GM13976 (cell line): ENCODE data around the gene CSKMT.

Source experiments
- DNase-seq: peaks from one replicate; pipeline ENCODE4 v3.0.0; 2012; ENCODE audit warnings: low spot score
- CTCF ChIP-seq: IDR thresholded peaks from 2 replicates; pipeline ENCODE4 v1.5.1; 2012; ENCODE audit warnings: borderline replicate concordance, mild to moderate bottlenecking; ENCODE audit not compliant: insufficient read depth; ENCODE audit errors: extremely low read depth, missing control alignments, control extremely low read depth
- in situ Hi-C: fragments of 300-500 bp; cut with MboI; formaldehyde crosslinking; loops from one replicate; pipeline ENCODE4 v1.12.0; 2022; ENCODE audit warnings: low sequenced_read_pairs, mixed read lengths, inconsistent platforms; ENCODE audit not compliant: unreplicated experiment

CSKMT gene

GRCh38 chr11:62712276-62712812 lies 47.2 kb downstream of the CSKMT start:
- no peak for DNase-seq
- no peak for TF ChIP-seq CTCF
- in situ Hi-C loops, result no loop called here

GRCh38 chr11:62712861-62713260 lies 47.7 kb downstream of the CSKMT start:
- TF ChIP-seq CTCF, result no peak
- in situ Hi-C loops, result no loop called here
- no peak for DNase-seq

GRCh38 chr11:62713343-62713742 lies 48.2 kb downstream of the CSKMT start:
- in situ Hi-C loops, result no loop called here
- no peak for DNase-seq
- no peak for TF ChIP-seq CTCF

- TF ChIP-seq CTCF, result no peak
- DNase-seq, result no peak
- in situ Hi-C loops, result no loop called here
These were observed 50.3 kb downstream of the CSKMT start for GRCh38 chr11:62715150-62716130.

- TF ChIP-seq CTCF, result no peak
- no peak for DNase-seq
- in situ Hi-C loops, result no loop called here
These were observed 51.1 kb downstream of the CSKMT start for GRCh38 chr11:62716206-62716605.

- TF ChIP-seq CTCF, result no peak
- DNase-seq, result no peak
- in situ Hi-C loops, result no loop called here
These were observed 51.7 kb downstream of the CSKMT start for GRCh38 chr11:62716816-62717215.
